ENCODE data around the gene USP25. TPM values are rescaled to one million over a fixed set of nuclear protein-coding genes. Genes with fewer than 3 reads are reported as not detected.

Gene USP25
- total and polyA plus RNA-seq, 2 experiments from 2014 or later: 11.8 to 49.2 TPM

DNA sequence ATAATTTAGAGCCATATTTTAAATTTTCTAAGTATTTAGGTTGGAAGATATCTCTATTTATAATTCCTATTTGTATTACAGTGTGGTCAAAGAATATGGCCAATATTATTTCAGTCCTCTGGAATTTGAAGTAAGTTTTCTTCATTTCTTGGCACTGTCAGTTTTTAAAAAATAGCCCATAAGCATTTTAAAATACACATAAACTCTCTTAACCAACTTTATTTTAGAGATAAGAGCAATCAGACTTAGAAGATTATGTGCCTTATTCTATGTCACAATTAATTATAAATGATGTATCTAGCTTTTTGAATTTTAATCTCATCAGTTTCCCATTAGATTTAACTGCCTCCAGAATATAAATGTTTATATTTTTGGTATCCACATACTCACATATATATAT lies 130.8 kb downstream of the USP25 start:
- H3K9me3 Mint-ChIP-seq: no peaks in the 10 kb centered on the region
- H3K27me3 Mint-ChIP-seq (ENCODE audit: insufficient read depth, low read depth, poor library complexity): peaks cover 2% of the 10 kb centered on the region
- H3K4me1 Mint-ChIP-seq: no peaks in the 10 kb centered on the region
- no peaks in the 10 kb centered on the region for H3F3A ChIP-seq (replicated peaks; ENCODE audit: low read depth)
- H2AFZ ChIP-seq: no peak overlapping the region
- H3K27ac Mint-ChIP-seq: no peak overlapping the region
- no peak for DNase-seq (ENCODE audit: low spot score)
- H3K36me3 Mint-ChIP-seq (ENCODE audit: low read depth): peaks cover 9% of the 10 kb centered on the region; the same call in 1 of the 3 replicates
- no peak overlapping the region for H3K4me2 ChIP-seq
- H3K9me2 ChIP-seq (ENCODE audit: insufficient read depth): no peaks in the 10 kb centered on the region
- no peak overlapping the region for H3K4me3 Mint-ChIP-seq
- H3K79me2 ChIP-seq (replicated peaks; ENCODE audit: insufficient read depth): no peaks in the 10 kb centered on the region
- TF ChIP-seq CREB1 (CRISPR knock-in tag; IDR thresholded peaks at IDR 0.05; ENCODE audit: low read depth) (no peak), NANOG (IDR thresholded peaks at IDR 0.05; ENCODE audit: borderline replicate concordance) (no peak), ZNF114 (CRISPR knock-in tag; IDR thresholded peaks at IDR 0.05) (no peak), STAT1 (IDR thresholded peaks at IDR 0.05; ENCODE audit: unreplicated experiment) (no peak), EZH2 (IDR thresholded peaks at IDR 0.05; ENCODE audit: low read depth, unreplicated experiment) (no peak), POLR2AphosphoS5 (IDR thresholded peaks at IDR 0.05; ENCODE audit: low read depth) (no peak), ZNF331 (CRISPR knock-in tag; IDR thresholded peaks at IDR 0.05; ENCODE audit: low read depth) (no peak), JUNB (IDR thresholded peaks at IDR 0.05; ENCODE audit: unreplicated experiment) (no peak)
- TF ChIP-seq, protein P1, sequence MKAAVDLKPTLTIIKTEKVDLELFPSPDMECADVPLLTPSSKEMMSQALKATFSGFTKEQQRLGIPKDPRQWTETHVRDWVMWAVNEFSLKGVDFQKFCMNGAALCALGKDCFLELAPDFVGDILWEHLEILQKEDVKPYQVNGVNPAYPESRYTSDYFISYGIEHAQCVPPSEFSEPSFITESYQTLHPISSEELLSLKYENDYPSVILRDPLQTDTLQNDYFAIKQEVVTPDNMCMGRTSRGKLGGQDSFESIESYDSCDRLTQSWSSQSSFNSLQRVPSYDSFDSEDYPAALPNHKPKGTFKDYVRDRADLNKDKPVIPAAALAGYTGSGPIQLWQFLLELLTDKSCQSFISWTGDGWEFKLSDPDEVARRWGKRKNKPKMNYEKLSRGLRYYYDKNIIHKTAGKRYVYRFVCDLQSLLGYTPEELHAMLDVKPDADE (IDR thresholded peaks at IDR 0.05): no peak
- TF ChIP-seq, protein P2, sequence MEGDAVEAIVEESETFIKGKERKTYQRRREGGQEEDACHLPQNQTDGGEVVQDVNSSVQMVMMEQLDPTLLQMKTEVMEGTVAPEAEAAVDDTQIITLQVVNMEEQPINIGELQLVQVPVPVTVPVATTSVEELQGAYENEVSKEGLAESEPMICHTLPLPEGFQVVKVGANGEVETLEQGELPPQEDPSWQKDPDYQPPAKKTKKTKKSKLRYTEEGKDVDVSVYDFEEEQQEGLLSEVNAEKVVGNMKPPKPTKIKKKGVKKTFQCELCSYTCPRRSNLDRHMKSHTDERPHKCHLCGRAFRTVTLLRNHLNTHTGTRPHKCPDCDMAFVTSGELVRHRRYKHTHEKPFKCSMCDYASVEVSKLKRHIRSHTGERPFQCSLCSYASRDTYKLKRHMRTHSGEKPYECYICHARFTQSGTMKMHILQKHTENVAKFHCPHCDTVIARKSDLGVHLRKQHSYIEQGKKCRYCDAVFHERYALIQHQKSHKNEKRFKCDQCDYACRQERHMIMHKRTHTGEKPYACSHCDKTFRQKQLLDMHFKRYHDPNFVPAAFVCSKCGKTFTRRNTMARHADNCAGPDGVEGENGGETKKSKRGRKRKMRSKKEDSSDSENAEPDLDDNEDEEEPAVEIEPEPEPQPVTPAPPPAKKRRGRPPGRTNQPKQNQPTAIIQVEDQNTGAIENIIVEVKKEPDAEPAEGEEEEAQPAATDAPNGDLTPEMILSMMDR (conservative IDR thresholded peaks at IDR 0.05; ENCODE audit: low read depth in 2 of 2): no peak
- TF ChIP-seq, protein P3, sequence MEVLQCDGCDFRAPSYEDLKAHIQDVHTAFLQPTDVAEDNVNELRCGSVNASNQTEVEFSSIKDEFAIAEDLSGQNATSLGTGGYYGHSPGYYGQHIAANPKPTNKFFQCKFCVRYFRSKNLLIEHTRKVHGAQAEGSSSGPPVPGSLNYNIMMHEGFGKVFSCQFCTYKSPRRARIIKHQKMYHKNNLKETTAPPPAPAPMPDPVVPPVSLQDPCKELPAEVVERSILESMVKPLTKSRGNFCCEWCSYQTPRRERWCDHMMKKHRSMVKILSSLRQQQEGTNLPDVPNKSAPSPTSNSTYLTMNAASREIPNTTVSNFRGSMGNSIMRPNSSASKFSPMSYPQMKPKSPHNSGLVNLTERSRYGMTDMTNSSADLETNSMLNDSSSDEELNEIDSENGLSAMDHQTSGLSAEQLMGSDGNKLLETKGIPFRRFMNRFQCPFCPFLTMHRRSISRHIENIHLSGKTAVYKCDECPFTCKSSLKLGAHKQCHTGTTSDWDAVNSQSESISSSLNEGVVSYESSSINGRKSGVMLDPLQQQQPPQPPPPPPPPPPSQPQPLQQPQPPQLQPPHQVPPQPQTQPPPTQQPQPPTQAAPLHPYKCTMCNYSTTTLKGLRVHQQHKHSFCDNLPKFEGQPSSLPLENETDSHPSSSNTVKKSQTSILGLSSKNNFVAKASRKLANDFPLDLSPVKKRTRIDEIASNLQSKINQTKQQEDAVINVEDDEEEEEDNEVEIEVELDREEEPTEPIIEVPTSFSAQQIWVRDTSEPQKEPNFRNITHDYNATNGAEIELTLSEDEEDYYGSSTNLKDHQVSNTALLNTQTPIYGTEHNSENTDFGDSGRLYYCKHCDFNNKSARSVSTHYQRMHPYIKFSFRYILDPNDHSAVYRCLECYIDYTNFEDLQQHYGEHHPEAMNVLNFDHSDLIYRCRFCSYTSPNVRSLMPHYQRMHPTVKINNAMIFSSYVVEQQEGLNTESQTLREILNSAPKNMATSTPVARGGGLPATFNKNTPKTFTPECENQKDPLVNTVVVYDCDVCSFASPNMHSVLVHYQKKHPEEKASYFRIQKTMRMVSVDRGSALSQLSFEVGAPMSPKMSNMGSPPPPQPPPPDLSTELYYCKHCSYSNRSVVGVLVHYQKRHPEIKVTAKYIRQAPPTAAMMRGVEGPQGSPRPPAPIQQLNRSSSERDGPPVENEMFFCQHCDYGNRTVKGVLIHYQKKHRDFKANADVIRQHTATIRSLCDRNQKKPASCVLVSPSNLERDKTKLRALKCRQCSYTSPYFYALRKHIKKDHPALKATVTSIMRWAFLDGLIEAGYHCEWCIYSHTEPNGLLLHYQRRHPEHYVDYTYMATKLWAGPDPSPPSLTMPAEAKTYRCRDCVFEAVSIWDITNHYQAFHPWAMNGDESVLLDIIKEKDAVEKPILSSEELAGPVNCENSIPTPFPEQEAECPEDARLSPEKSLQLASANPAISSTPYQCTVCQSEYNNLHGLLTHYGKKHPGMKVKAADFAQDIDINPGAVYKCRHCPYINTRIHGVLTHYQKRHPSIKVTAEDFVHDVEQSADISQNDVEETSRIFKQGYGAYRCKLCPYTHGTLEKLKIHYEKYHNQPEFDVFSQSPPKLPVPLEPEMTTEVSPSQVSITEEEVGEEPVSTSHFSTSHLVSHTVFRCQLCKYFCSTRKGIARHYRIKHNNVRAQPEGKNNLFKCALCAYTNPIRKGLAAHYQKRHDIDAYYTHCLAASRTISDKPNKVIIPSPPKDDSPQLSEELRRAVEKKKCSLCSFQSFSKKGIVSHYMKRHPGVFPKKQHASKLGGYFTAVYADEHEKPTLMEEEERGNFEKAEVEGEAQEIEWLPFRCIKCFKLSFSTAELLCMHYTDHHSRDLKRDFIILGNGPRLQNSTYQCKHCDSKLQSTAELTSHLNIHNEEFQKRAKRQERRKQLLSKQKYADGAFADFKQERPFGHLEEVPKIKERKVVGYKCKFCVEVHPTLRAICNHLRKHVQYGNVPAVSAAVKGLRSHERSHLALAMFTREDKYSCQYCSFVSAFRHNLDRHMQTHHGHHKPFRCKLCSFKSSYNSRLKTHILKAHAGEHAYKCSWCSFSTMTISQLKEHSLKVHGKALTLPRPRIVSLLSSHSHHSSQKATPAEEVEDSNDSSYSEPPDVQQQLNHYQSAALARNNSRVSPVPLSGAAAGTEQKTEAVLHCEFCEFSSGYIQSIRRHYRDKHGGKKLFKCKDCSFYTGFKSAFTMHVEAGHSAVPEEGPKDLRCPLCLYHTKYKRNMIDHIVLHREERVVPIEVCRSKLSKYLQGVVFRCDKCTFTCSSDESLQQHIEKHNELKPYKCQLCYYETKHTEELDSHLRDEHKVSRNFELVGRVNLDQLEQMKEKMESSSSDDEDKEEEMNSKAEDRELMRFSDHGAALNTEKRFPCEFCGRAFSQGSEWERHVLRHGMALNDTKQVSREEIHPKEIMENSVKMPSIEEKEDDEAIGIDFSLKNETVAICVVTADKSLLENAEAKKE (CRISPR knock-in tag; IDR thresholded peaks at IDR 0.05): no peak
- H3K4me1 ChIP-seq (ENCODE audit: insufficient read depth): no peaks in the 10 kb centered on the region
- no peaks in the 10 kb centered on the region for H3K27me3 ChIP-seq (ENCODE audit: insufficient read depth)
- ATAC-seq: no peak
- H3K36me3 ChIP-seq (ENCODE audit: insufficient read depth): no peaks in the 10 kb centered on the region
- no peak overlapping the region for H3K4me3 ChIP-seq
- H3K27ac ChIP-seq (ENCODE audit: low read depth): no peak overlapping the region
- no peaks in the 10 kb centered on the region for H4K20me1 ChIP-seq (replicated peaks; ENCODE audit: insufficient read depth)

Data from GM23338 (cell line).